ENCODE data around the gene PELO. TPM values are rescaled to one million over a fixed set of nuclear protein-coding genes. Genes with fewer than 3 reads are reported as not detected.

The PELO gene
- total and polyA plus RNA-seq, 2 donors (not counting 1 experiment from before 2014, with no cell fraction given), result 2.2 to 5.8 TPM

GRCh38 chr5:52738095-52738506 is 49.6 kb upstream of the PELO start:
- no peak overlapping the region for H3K4me2 ChIP-seq (replicated peaks; ENCODE audit: low read depth, low read length, poor library complexity, severe bottlenecking)
- no peak overlapping the region for H3K9ac ChIP-seq (ENCODE audit: low read length)
- H3K36me3 ChIP-seq (replicated peaks in 1 of 2; ENCODE audit: control extremely low read depth in 1 of 2, control insufficient read depth in 1 of 2, extremely low read depth in 1 of 2, insufficient read depth in 2 of 2, low read length in 1 of 2), result no peaks in the 10 kb centered on the region
- Mint-ChIP-seq H3K4me1 (no peaks in the 10 kb centered on the region), H3K9me3 (ENCODE audit: insufficient read depth) (no peaks in the 10 kb centered on the region), H3K4me3 (no peak overlapping the region), H3K27ac (no peak overlapping the region), H3K27me3 (peaks cover 6% of the 10 kb centered on the region)
- no peak overlapping the region for H3K27ac ChIP-seq (ENCODE audit: low read length in 2 of 2)
- H4K20me1 ChIP-seq (ENCODE audit: control insufficient read depth, insufficient read depth, low read length, poor library complexity, severe bottlenecking), result no peaks in the 10 kb centered on the region
- intact Hi-C loops (cut with micrococcal nuclease), result no loop called here
- ChIA-PET CTCF (interaction anchor here (1.0 kb wide), 1 partner anchor 10 kb away, joined by 3 read pairs; no protein-coding TSS in a partner anchor), POLR2A (no interaction called here)
- no peaks in the 10 kb centered on the region for H3K79me2 ChIP-seq (ENCODE audit: control insufficient read depth, insufficient read depth, low read length)
- no peak overlapping the region for H2AFZ ChIP-seq (ENCODE audit: insufficient read depth, low read depth, low read length, poor library complexity, severe bottlenecking)
- no peaks in the 10 kb centered on the region for H3K27me3 ChIP-seq (replicated peaks in 1 of 4; ENCODE audit: control extremely low read depth in 1 of 4, control insufficient read depth in 3 of 4, insufficient read depth in 4 of 4, low read length in 3 of 4)
- ATAC-seq (ENCODE audit: low read depth), result no peak
- H3K4me3 ChIP-seq (ENCODE audit: control extremely low read depth in 1 of 5, extremely low read depth in 1 of 5, insufficient read depth in 1 of 5, low read depth in 2 of 5, low read length in 4 of 5), result no peak overlapping the region
- no peak for DNase-seq
- H3K9me3 ChIP-seq (ENCODE audit: control extremely low read depth in 1 of 3, control insufficient read depth in 2 of 3, insufficient read depth in 1 of 3, low read length in 2 of 3), result no peaks in the 10 kb centered on the region
- H3K4me1 ChIP-seq (ENCODE audit: control insufficient read depth in 2 of 2, insufficient read depth in 2 of 2, low read length in 2 of 2), result no peaks in the 10 kb centered on the region
- no peak for TF ChIP-seq CTCF (IDR thresholded peaks at IDR 0.05)
- TF ChIP-seq EZH2 (IDR thresholded peaks at IDR 0.05; ENCODE audit: borderline replicate concordance, insufficient read depth, low read depth, low read length, poor library complexity, severe bottlenecking), result no peak

GRCh38 chr5:52740007-52740406 is 47.7 kb upstream of the PELO start:
- DNase-seq (no peak), ATAC-seq (ENCODE audit: low read depth) (no peak)
- H3K36me3 ChIP-seq (replicated peaks in 1 of 2; ENCODE audit: control extremely low read depth in 1 of 2, control insufficient read depth in 1 of 2, extremely low read depth in 1 of 2, insufficient read depth in 2 of 2, low read length in 1 of 2), result no peaks in the 10 kb centered on the region
- intact Hi-C loops (cut with micrococcal nuclease), result no loop called here
- no peaks in the 10 kb centered on the region for H3K79me2 ChIP-seq (ENCODE audit: control insufficient read depth, insufficient read depth, low read length)
- no peak overlapping the region for H3K27ac Mint-ChIP-seq
- H3K4me3 Mint-ChIP-seq, result no peak overlapping the region
- H3K4me1 Mint-ChIP-seq, result no peaks in the 10 kb centered on the region
- ChIA-PET POLR2A (no interaction called here), CTCF (no interaction called here)
- H3K9ac ChIP-seq (ENCODE audit: low read length), result no peak overlapping the region
- TF ChIP-seq EZH2 (IDR thresholded peaks at IDR 0.05; ENCODE audit: borderline replicate concordance, insufficient read depth, low read depth, low read length, poor library complexity, severe bottlenecking) (no peak), CTCF (IDR thresholded peaks at IDR 0.05) (no peak)
- H2AFZ ChIP-seq (ENCODE audit: insufficient read depth, low read depth, low read length, poor library complexity, severe bottlenecking), result no peak overlapping the region
- H3K9me3 Mint-ChIP-seq (ENCODE audit: insufficient read depth), result no peaks in the 10 kb centered on the region
- 20% methylated on average over 1 of the region's 2 CpGs for WGBS (ENCODE audit: insufficient coverage)
- no peaks in the 10 kb centered on the region for H3K4me1 ChIP-seq (ENCODE audit: control insufficient read depth in 2 of 2, insufficient read depth in 2 of 2, low read length in 2 of 2)
- no peaks in the 10 kb centered on the region for H3K9me3 ChIP-seq (ENCODE audit: control extremely low read depth in 1 of 3, control insufficient read depth in 2 of 3, insufficient read depth in 1 of 3, low read length in 2 of 3)
- no peaks in the 10 kb centered on the region for H4K20me1 ChIP-seq (ENCODE audit: control insufficient read depth, insufficient read depth, low read length, poor library complexity, severe bottlenecking)
- no peak overlapping the region for H3K4me3 ChIP-seq (ENCODE audit: control extremely low read depth in 1 of 5, extremely low read depth in 1 of 5, insufficient read depth in 1 of 5, low read depth in 2 of 5, low read length in 4 of 5)
- no peak overlapping the region for H3K27ac ChIP-seq (ENCODE audit: low read length in 2 of 2)
- peaks cover 6% of the 10 kb centered on the region for H3K27me3 Mint-ChIP-seq
- no peaks in the 10 kb centered on the region for H3K27me3 ChIP-seq (replicated peaks in 1 of 4; ENCODE audit: control extremely low read depth in 1 of 4, control insufficient read depth in 3 of 4, insufficient read depth in 4 of 4, low read length in 3 of 4)
- H3K4me2 ChIP-seq (replicated peaks; ENCODE audit: low read depth, low read length, poor library complexity, severe bottlenecking), result no peak overlapping the region
